HG02938 (cell line): ENCODE results near the gene KRT34.
"Not testable (repeated sequence)": the region's sequence is repeated elsewhere in the genome, so short reads cannot be mapped to it uniquely, and the experiment has no call there.

ENCODE experiments used
- ATAC-seq: cut with Tn5 transposase; IDR thresholded peaks from one replicate; pipeline ENCODE4 v1.9.1; 2021; ENCODE audit warnings: mild to moderate bottlenecking, moderate library complexity; ENCODE audit not compliant: unreplicated experiment

Gene KRT34

GRCh38 chr17:41404024-41404671 lies 22.0 kb upstream of the KRT34 start:
- ATAC-seq: no peak

GRCh38 chr17:41403404-41404023 lies 21.4 kb upstream of the KRT34 start:
- ATAC-seq: no peak

- no peak for ATAC-seq
Measured at GRCh38 chr17:41402161-41402560, 20.1 kb upstream of the KRT34 start.

DNA sequence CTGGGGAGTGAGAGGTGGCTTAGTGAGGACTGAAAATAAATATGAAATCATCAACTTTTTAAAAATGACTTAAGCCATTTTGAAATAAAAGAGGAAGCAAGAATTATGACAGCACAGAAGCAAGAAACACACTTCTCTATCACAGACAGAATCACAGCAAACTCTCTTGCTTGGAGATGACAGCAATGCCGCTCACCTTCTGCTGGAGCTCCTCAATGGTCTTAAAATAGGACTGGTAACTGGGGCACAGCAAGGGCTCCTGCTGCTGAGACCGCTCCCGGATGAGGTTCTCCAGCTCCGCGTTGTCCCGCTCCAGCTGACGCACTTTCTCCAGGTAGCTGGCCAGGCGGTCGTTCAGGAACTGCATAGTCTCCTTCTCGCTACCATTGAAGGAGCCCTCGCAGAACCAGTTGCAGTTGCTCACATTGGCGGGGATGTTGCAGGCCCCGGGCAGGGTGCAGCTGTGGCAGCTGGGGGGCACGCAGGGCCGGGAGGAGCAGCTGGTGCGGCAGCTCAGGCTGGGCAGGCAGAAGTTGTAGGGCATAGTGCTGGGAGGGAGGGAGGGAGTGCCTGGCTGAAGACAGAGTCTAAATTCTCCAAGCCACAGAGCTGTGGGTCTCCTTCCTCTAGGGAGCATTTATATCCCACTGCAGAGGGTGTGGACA lies 15.0 kb upstream of the KRT34 start, which contains the start of gene KRT31:
KRT31 (minus strand) TSS at position 613 of the 665 bp plus-strand sequence; CDS start at position 544, 69 bp downstream.
- no peak for ATAC-seq

DNA sequence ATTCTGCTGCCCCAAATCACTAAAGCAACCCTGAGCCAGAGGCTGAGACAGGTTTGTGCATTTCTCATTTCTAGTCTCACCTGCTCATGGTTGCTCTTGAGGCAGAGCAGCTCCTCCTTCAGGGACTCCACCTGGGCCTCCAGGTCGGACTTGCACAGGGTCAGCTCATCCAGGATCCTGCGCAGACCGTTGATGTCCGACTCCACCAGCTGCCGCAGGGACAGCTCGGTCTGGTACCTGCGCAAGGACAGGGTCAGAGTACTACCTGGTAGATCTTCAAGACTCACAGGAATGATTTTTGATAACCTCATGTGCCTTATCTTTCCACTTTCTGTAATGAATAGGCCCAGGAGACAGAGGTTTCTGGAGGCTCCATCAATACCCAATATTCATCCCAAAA lies 14.2 kb upstream of the KRT34 start:
- no peak for ATAC-seq

GRCh38 chr17:41395611-41396010 lies 13.5 kb upstream of the KRT34 start:
- no peak for ATAC-seq

GRCh38 chr17:41395044-41395443 lies 12.9 kb upstream of the KRT34 start:
- not testable (repeated sequence) for ATAC-seq

GRCh38 chr17:41394254-41394996 lies 12.3 kb upstream of the KRT34 start:
- no peak for ATAC-seq

GRCh38 chr17:41393826-41394225 lies 11.7 kb upstream of the KRT34 start:
- no peak for ATAC-seq

GRCh38 chr17:41393294-41393693 lies 11.2 kb upstream of the KRT34 start:
- ATAC-seq: no peak

GRCh38 chr17:41392278-41392677 lies 10.2 kb upstream of the KRT34 start:
- ATAC-seq: no peak

DNA sequence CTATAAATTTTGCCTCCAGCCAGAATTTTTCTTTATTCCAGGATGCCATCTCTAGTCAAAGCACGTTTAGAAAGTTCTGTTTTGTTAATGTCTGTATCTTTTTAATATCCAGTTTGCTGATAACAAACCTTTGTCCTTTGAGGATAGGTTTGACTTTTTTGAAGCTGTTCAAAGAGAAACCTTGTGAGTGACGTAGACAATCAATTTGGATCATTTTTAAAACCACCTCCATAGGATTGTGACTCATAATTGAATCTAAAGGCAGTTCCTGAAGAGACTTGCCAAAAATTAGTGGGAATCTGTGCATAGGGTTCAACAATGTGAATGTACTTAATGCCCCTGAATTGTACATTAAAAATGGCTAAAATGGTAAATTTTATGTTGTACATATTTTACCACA lies 9.4 kb upstream of the KRT34 start:
- no peak for ATAC-seq

- no peak for ATAC-seq
Measured at GRCh38 chr17:41390411-41390938, 8.4 kb upstream of the KRT34 start.

DNA sequence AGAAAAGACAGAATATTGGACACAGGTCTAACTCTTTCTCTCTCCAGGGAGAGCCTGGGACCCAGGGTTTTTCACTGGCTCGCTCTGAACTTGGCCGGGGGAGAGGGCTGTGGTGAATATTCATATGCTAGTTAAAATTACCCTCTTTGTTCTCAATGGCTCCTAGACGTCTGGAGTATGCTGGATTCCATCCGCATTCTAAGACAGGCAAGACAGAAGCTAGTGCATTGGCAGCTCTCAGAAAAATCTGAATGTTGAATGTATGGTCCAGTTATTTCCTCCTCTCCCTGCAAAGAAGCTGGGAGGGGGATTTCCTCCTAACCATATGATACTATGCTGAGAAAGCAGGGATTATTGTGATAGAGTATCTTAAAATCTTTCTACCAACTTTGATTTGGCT lies 5.6 kb upstream of the KRT34 start:
- ATAC-seq: no peak

GRCh38 chr17:41386227-41386626 lies 4.1 kb upstream of the KRT34 start:
- ATAC-seq: no peak

DNA sequence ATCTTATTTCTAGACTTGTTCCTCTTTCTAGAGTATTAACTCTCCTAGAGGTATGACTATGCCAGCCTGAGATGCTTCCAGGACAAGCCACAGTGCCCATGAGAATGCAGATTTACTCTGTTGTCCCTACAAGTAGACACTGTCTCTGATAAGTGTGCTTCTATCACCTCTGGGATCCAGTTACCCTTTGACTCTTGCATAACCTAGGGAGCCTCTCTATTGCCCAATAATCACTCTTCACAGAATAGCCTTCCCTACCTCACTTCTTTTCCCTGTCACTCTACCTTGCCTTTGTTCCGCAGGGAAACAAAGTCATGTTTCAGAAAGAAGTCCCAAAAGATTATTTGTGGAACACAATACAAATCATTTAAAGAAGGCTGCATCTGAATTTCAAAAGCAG lies 1.6 kb upstream of the KRT34 start:
- no peak for ATAC-seq

GRCh38 chr17:41382394-41382793 lies 288 bp upstream of the KRT34 start:
- no peak for ATAC-seq

- not testable (repeated sequence) for ATAC-seq
Measured at GRCh38 chr17:41380091-41380490, 2.0 kb downstream of the KRT34 start.

GRCh38 chr17:41377546-41377945 lies 4.6 kb downstream of the KRT34 start:
- no peak for ATAC-seq

GRCh38 chr17:41369713-41370112 lies 12.4 kb downstream of the KRT34 start, which contains the start of gene KRT33B:
KRT33B (minus strand) TSS chr17:41369813; CDS start chr17:41369750, 63 bp downstream.
- ATAC-seq: no peak

DNA sequence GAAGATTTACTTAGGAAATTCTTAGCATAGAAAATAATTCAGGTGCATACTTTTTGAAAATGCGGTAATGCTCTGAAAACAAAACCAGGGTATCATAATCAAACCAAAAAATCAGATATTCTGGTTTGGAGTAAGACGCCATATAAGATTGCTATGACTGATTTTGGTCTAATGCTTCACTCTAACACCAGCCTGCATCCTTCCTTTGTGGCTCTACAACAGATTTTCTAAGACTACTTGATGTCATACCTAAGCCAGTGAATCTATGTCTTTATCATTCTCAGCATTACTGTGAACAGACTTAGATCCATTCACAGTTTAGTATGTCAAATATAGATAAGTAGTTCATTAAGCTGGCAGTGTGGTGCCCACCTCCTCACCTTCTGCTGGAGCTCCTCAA lies 13.1 kb downstream of the KRT34 start:
- no peak for ATAC-seq
